ENCODE results near the gene PKD1L1. TPM values are rescaled to one million over a fixed set of nuclear protein-coding genes. Genes with fewer than 3 reads are reported as not detected.

The PKD1L1 gene
- total RNA-seq, 1 experiment from 2014 or later: 0.24 TPM

GRCh38 chr7:47771990-47772360 is 176.3 kb downstream of the PKD1L1 start:
- H3K4me1 Mint-ChIP-seq (ENCODE audit: low read depth, unreplicated experiment): peaks cover 21% of the 10 kb centered on the region
- TF ChIP-seq CTCF (IDR thresholded peaks at IDR 0.05; ENCODE audit: unreplicated experiment): no peak
- no peaks in the 10 kb centered on the region for H3K27me3 Mint-ChIP-seq (ENCODE audit: unreplicated experiment)
- intact Hi-C loops (cut with micrococcal nuclease; ENCODE audit: unreplicated experiment): no loop called here
- BruUV-seq (replicated peaks): no TSS peak
- DNase-seq: no peak
- H3K27ac Mint-ChIP-seq (ENCODE audit: unreplicated experiment): no peak overlapping the region
- H3K9me3 Mint-ChIP-seq (ENCODE audit: low read depth, unreplicated experiment): peaks cover 6% of the 10 kb centered on the region
- no peak overlapping the region for H3K4me3 Mint-ChIP-seq (ENCODE audit: low read depth, unreplicated experiment)
- no peaks in the 10 kb centered on the region for H3K36me3 Mint-ChIP-seq (ENCODE audit: insufficient read depth, unreplicated experiment)
- CTCF ChIA-PET: no interaction called here

GRCh38 chr7:47771336-47771989 is 176.8 kb downstream of the PKD1L1 start:
- Mint-ChIP-seq H3K4me3 (ENCODE audit: low read depth, unreplicated experiment) (no peak overlapping the region), H3K27ac (ENCODE audit: unreplicated experiment) (no peak overlapping the region), H3K36me3 (ENCODE audit: insufficient read depth, unreplicated experiment) (no peaks in the 10 kb centered on the region), H3K4me1 (ENCODE audit: low read depth, unreplicated experiment) (peaks cover 21% of the 10 kb centered on the region), H3K9me3 (ENCODE audit: low read depth, unreplicated experiment) (peaks cover 6% of the 10 kb centered on the region), H3K27me3 (ENCODE audit: unreplicated experiment) (no peaks in the 10 kb centered on the region)
- no peak for TF ChIP-seq CTCF (IDR thresholded peaks at IDR 0.05; ENCODE audit: unreplicated experiment)
- DNase-seq: no peak
- BruUV-seq (replicated peaks): no TSS peak
- CTCF ChIA-PET: no interaction called here
- intact Hi-C loops (cut with micrococcal nuclease; ENCODE audit: unreplicated experiment): no loop called here

GRCh38 chr7:47766126-47766525 is 182.1 kb downstream of the PKD1L1 start:
- Mint-ChIP-seq H3K4me1 (ENCODE audit: low read depth, unreplicated experiment) (peaks cover 38% of the 10 kb centered on the region), H3K27ac (ENCODE audit: unreplicated experiment) (peak overlapping the region; percentile 23), H3K36me3 (ENCODE audit: insufficient read depth, unreplicated experiment) (peaks cover 10% of the 10 kb centered on the region), H3K27me3 (ENCODE audit: unreplicated experiment) (no peaks in the 10 kb centered on the region), H3K4me3 (ENCODE audit: low read depth, unreplicated experiment) (no peak overlapping the region), H3K9me3 (ENCODE audit: low read depth, unreplicated experiment) (peaks cover 6% of the 10 kb centered on the region)
- TF ChIP-seq CTCF (IDR thresholded peaks at IDR 0.05; ENCODE audit: unreplicated experiment): no peak
- no peak for DNase-seq
- intact Hi-C loops (cut with micrococcal nuclease; ENCODE audit: unreplicated experiment): no loop called here
- BruUV-seq (replicated peaks): no TSS peak
- CTCF ChIA-PET: no interaction called here

GRCh38 chr7:47765373-47765979 is 182.8 kb downstream of the PKD1L1 start:
- intact Hi-C loops (cut with micrococcal nuclease; ENCODE audit: unreplicated experiment): no loop called here
- no peak for TF ChIP-seq CTCF (IDR thresholded peaks at IDR 0.05; ENCODE audit: unreplicated experiment)
- CTCF ChIA-PET: no interaction called here
- no TSS peak for BruUV-seq (replicated peaks)
- H3K4me1 Mint-ChIP-seq (ENCODE audit: low read depth, unreplicated experiment): peaks cover 41% of the 10 kb centered on the region
- no peak for DNase-seq
- H3K27ac Mint-ChIP-seq (ENCODE audit: unreplicated experiment): no peak overlapping the region
- H3K4me3 Mint-ChIP-seq (ENCODE audit: low read depth, unreplicated experiment): no peak overlapping the region
- H3K9me3 Mint-ChIP-seq (ENCODE audit: low read depth, unreplicated experiment): peaks cover 9% of the 10 kb centered on the region
- no peaks in the 10 kb centered on the region for H3K27me3 Mint-ChIP-seq (ENCODE audit: unreplicated experiment)
- H3K36me3 Mint-ChIP-seq (ENCODE audit: insufficient read depth, unreplicated experiment): peaks cover 10% of the 10 kb centered on the region

Data from Calu3 (cell line).